H9 (cell line): ENCODE measurements around the gene GYS2. TPM values are rescaled to one million over a fixed set of nuclear protein-coding genes. Genes with fewer than 3 reads are reported as not detected.

Experiments used
- DNase-seq: peaks from one replicate; pipeline ENCODE4 v3.0.0-alpha.2; 2017
- H2AFZ ChIP-seq: one replicate; pipeline ENCODE4 v1.6.1; 2013; ENCODE audit warnings: mild to moderate bottlenecking, low read length, control low read depth, moderate library complexity
- H2AK5ac ChIP-seq: 2 replicates; pipeline ENCODE4 v1.6.1; 2013; ENCODE audit warnings: low read length, control low read depth, mixed read lengths; ENCODE audit not compliant: insufficient read length
- H2BK120ac ChIP-seq: one replicate; pipeline ENCODE4 v1.6.1; 2013; ENCODE audit warnings: low read depth, mild to moderate bottlenecking, low read length, control low read depth, inconsistent platforms; ENCODE audit not compliant: poor library complexity, severe bottlenecking
- H2BK12ac ChIP-seq: 2 replicates; pipeline ENCODE4 v1.6.1; 2013; ENCODE audit warnings: low read length, control low read depth, mixed read lengths, low read depth; ENCODE audit not compliant: insufficient read length
- H2BK15ac ChIP-seq: 2 replicates; pipeline ENCODE4 v1.6.1; 2013; ENCODE audit warnings: low read depth, low read length, control low read depth
- H2BK20ac ChIP-seq: one replicate; pipeline ENCODE4 v1.6.1; 2013; ENCODE audit warnings: low read depth, mild to moderate bottlenecking, low read length, control low read depth, inconsistent platforms; ENCODE audit not compliant: poor library complexity, severe bottlenecking
- H2BK5ac ChIP-seq: 2 replicates; pipeline ENCODE4 v1.6.1; 2013; ENCODE audit warnings: low read length, control low read depth, mixed read lengths; ENCODE audit not compliant: insufficient read length
- H3K14ac ChIP-seq: 2 replicates; pipeline ENCODE4 v1.6.1; 2013; ENCODE audit warnings: low read length, control low read depth; ENCODE audit not compliant: insufficient read depth
- H3K18ac ChIP-seq: 2 replicates; pipeline ENCODE4 v1.6.1; 2013; ENCODE audit warnings: low read depth, mild to moderate bottlenecking, mixed read lengths, low read length, control low read depth; ENCODE audit not compliant: insufficient read length
- H3K23ac ChIP-seq: 2 replicates; pipeline ENCODE4 v1.6.1; 2013; ENCODE audit warnings: low read length, control low read depth, mixed read lengths, low read depth; ENCODE audit not compliant: insufficient read length
- H3K23me2 ChIP-seq: 2 replicates; pipeline ENCODE4 v1.6.1; 2013; ENCODE audit warnings: low read depth, mild to moderate bottlenecking, mixed read lengths, low read length, control low read depth; ENCODE audit not compliant: insufficient read length, poor library complexity, severe bottlenecking
- H3K27ac ChIP-seq: 2 replicates; pipeline ENCODE4 v1.5.1; 2013; ENCODE audit warnings: low read length, control low read depth, mixed read lengths, low read depth; ENCODE audit not compliant: insufficient read length
- H3K27me3 ChIP-seq: 2 replicates; pipeline ENCODE4 v1.6.1; 2013; ENCODE audit warnings: low read length, control low read depth, inconsistent platforms; ENCODE audit not compliant: insufficient read depth
- H3K4ac ChIP-seq: 2 replicates; pipeline ENCODE4 v1.6.1; 2013; ENCODE audit warnings: low read depth, mild to moderate bottlenecking, control low read depth, inconsistent platforms, low read length, moderate library complexity
- H3K4me1 ChIP-seq: 2 replicates; pipeline ENCODE4 v1.6.1; 2013; ENCODE audit warnings: low read length, control low read depth, inconsistent platforms; ENCODE audit not compliant: insufficient read depth
- H3K4me2 ChIP-seq: 2 replicates; pipeline ENCODE4 v1.6.1; 2013; ENCODE audit warnings: low read length, control low read depth, mixed read lengths; ENCODE audit not compliant: insufficient read length, insufficient read depth
- H3K56ac ChIP-seq: 2 replicates; pipeline ENCODE4 v1.6.1; 2013; ENCODE audit warnings: low read depth, mild to moderate bottlenecking, mixed read lengths, low read length, control low read depth; ENCODE audit not compliant: insufficient read length
- H3K79me1 ChIP-seq: 2 replicates; pipeline ENCODE4 v1.6.1; 2013; ENCODE audit warnings: low read depth, mild to moderate bottlenecking, moderate library complexity, low read length, control low read depth, inconsistent platforms; ENCODE audit not compliant: insufficient read depth, poor library complexity, severe bottlenecking
- H3K79me2 ChIP-seq: 2 replicates; pipeline ENCODE4 v1.6.1; 2013; ENCODE audit warnings: low read length, control low read depth, inconsistent platforms; ENCODE audit not compliant: insufficient read depth
- H3K9ac ChIP-seq: 2 replicates; pipeline ENCODE4 v1.6.1; 2013; ENCODE audit warnings: low read length, control low read depth, mixed read lengths; ENCODE audit not compliant: insufficient read length; ENCODE audit errors: extremely low read depth
- H3K9me3 ChIP-seq: one replicate; pipeline ENCODE4 v1.6.1; 2013; ENCODE audit warnings: low read depth, low read length, inconsistent platforms; ENCODE audit not compliant: control insufficient read depth
- H3T11ph ChIP-seq: one replicate; pipeline ENCODE4 v1.6.1; 2013; ENCODE audit warnings: mild to moderate bottlenecking, low read length, control low read depth, inconsistent platforms
- H4K20me1 ChIP-seq: one replicate; pipeline ENCODE4 v1.6.1; 2013; ENCODE audit not compliant: control insufficient read depth, insufficient read length, insufficient read depth
- H4K5ac ChIP-seq: 2 replicates; pipeline ENCODE4 v1.6.1; 2013; ENCODE audit warnings: low read depth, mild to moderate bottlenecking, mixed read lengths, low read length, control low read depth; ENCODE audit not compliant: insufficient read length
- H4K8ac ChIP-seq: replicated peaks from 2 replicates; pipeline ENCODE4 v1.6.1; 2013; ENCODE audit warnings: low read length, control low read depth, mixed read lengths, low read depth; ENCODE audit not compliant: insufficient read length
- H4K91ac ChIP-seq: 2 replicates; pipeline ENCODE4 v1.6.1; 2013; ENCODE audit warnings: low read depth, mild to moderate bottlenecking, moderate library complexity, mixed read lengths, low read length, control low read depth; ENCODE audit not compliant: insufficient read length
- H3K27ac Mint-ChIP-seq, 3 experiments: 2 replicates in 2 of 3; 3 replicates in 1 of 3; pipeline ENCODE4 v1.8.0; 2020 to 2021; ENCODE audit warnings: mixed read lengths in 3 of 3, mild to moderate bottlenecking in 1 of 3, moderate library complexity in 1 of 3
- H3K27me3 Mint-ChIP-seq: 2 replicates; pipeline ENCODE4 v1.8.0; 2021; ENCODE audit warnings: low read depth, mild to moderate bottlenecking, moderate library complexity, mixed read lengths
- H3K36me3 Mint-ChIP-seq, 3 experiments: 2 replicates in 2 of 3; 3 replicates in 1 of 3; pipeline ENCODE4 v1.8.0; 2020 to 2021; ENCODE audit warnings: low read depth in 3 of 3, mixed read lengths in 3 of 3; ENCODE audit not compliant: insufficient read depth in 1 of 3
- H3K4me1 Mint-ChIP-seq, 2 experiments: 2 replicates each; pipeline ENCODE4 v1.8.0; 2020; ENCODE audit warnings: mixed read lengths in 2 of 2
- H3K4me3 Mint-ChIP-seq, 2 experiments: 2 replicates in 1 of 2; 3 replicates in 1 of 2; pipeline ENCODE4 v1.8.0; 2020 to 2021; ENCODE audit warnings: mild to moderate bottlenecking in 2 of 2, mixed read lengths in 2 of 2, moderate library complexity in 1 of 2
- H3K9me3 Mint-ChIP-seq, 2 experiments: 2 replicates in 1 of 2; 3 replicates in 1 of 2; pipeline ENCODE4 v1.8.0; 2020; ENCODE audit warnings: mild to moderate bottlenecking in 2 of 2, mixed read lengths in 2 of 2, moderate library complexity in 1 of 2
- WGBS: extraction: QIAGEN DNeasy Blood & Tissue Kit; methylation state at CpG from one replicate; pipeline ENCODE4 v1.1.7; 2013; ENCODE audit warnings: missing lambda C conversion rate, low lambda C conversion rate, mixed read lengths; ENCODE audit not compliant: insufficient read length; ENCODE audit errors: extremely low coverage; 5-methylcytosine and 5-hydroxymethylcytosine counted together
- total RNA-seq: library from RNA; stranded (reverse); gene quantifications from 2 replicates; pipeline ENCODE4 v1.2.1, GENCODE V29; 2021
- TF ChIP-seq, protein P1 (sequence below): fragments of 200-600 bp; sonication (generic); conservative IDR thresholded peaks from 3 replicates; pipeline ENCODE4 v1.8.0; 2021; ENCODE audit warnings: antibody characterized with exemption, mild to moderate bottlenecking

Gene GYS2
- total RNA-seq, 1 experiment from 2014 or later, result not detected

DNA sequence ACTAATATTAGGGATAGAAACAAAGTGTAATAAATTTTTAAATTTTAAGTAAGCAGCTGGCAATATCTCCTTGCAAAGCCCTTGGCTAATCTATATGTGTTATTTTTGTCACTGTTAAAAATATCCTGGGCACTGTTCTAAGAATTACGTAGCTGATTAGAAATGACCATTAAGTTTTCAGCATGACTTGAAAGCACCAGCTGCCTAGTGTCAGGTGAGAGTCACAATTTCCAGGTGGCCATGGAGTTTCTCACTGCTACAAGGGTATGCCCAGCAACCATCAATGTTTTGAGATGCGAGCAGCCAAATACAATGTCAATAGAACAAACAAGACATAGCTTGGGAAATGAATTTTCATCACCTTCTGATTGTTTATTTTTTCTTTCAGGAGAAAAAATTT is 23.3 kb upstream of the GYS2 start:
- H3K9me3 ChIP-seq, result no peaks in the 10 kb centered on the region
- no CpG with 5 or more reads among the region's 2 CpGs for WGBS
- H3K27ac Mint-ChIP-seq, result no peak overlapping the region
- no peaks in the 10 kb centered on the region for H3K4me1 ChIP-seq
- H3K36me3 Mint-ChIP-seq, result peaks cover 0 to 5% (median 3%) of the 10 kb centered on the region in 3 experiments; a peak in 4 of 7 replicates
- no peak overlapping the region for H4K5ac ChIP-seq
- H2AK5ac ChIP-seq, result no peak overlapping the region
- H3K9ac ChIP-seq, result no peak overlapping the region
- no peak overlapping the region for H2BK5ac ChIP-seq
- H3K4me2 ChIP-seq, result no peak overlapping the region
- no peak overlapping the region for H3K4ac ChIP-seq
- no peaks in the 10 kb centered on the region for H3K79me1 ChIP-seq
- no peak overlapping the region for H3K27ac ChIP-seq
- no peak overlapping the region for H3K56ac ChIP-seq
- H3K4me3 Mint-ChIP-seq, result no peak overlapping the region
- H4K91ac ChIP-seq, result no peak overlapping the region
- no peaks in the 10 kb centered on the region for H3K4me1 Mint-ChIP-seq
- no peaks in the 10 kb centered on the region for H3K23me2 ChIP-seq
- H3K18ac ChIP-seq, result no peak overlapping the region
- H2BK20ac ChIP-seq, result no peak overlapping the region
- no peak overlapping the region for H2BK120ac ChIP-seq
- no peaks in the 10 kb centered on the region for H3K27me3 ChIP-seq
- H3K23ac ChIP-seq, result no peak overlapping the region
- peaks cover 2% of the 10 kb centered on the region; the same call in 1 of the 2 replicates for H3K27me3 Mint-ChIP-seq
- no peak overlapping the region for H3K14ac ChIP-seq
- H3T11ph ChIP-seq, result no peak overlapping the region
- H4K8ac ChIP-seq, result no peak overlapping the region
- H2AFZ ChIP-seq, result no peak overlapping the region
- H3K9me3 Mint-ChIP-seq, result peaks cover 4 to 6% of the 10 kb centered on the region in 2 experiments
- H2BK15ac ChIP-seq, result no peak overlapping the region
- no peak for DNase-seq
- no peaks in the 10 kb centered on the region for H3K79me2 ChIP-seq
- no peaks in the 10 kb centered on the region for H4K20me1 ChIP-seq
- H2BK12ac ChIP-seq, result no peak overlapping the region
- TF ChIP-seq, protein P1, sequence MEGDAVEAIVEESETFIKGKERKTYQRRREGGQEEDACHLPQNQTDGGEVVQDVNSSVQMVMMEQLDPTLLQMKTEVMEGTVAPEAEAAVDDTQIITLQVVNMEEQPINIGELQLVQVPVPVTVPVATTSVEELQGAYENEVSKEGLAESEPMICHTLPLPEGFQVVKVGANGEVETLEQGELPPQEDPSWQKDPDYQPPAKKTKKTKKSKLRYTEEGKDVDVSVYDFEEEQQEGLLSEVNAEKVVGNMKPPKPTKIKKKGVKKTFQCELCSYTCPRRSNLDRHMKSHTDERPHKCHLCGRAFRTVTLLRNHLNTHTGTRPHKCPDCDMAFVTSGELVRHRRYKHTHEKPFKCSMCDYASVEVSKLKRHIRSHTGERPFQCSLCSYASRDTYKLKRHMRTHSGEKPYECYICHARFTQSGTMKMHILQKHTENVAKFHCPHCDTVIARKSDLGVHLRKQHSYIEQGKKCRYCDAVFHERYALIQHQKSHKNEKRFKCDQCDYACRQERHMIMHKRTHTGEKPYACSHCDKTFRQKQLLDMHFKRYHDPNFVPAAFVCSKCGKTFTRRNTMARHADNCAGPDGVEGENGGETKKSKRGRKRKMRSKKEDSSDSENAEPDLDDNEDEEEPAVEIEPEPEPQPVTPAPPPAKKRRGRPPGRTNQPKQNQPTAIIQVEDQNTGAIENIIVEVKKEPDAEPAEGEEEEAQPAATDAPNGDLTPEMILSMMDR, result no peak
